MG63 (cell line): ENCODE data around the gene NFASC. TPM values are rescaled to one million over a fixed set of nuclear protein-coding genes. Genes with fewer than 3 reads are reported as not detected.

Source experiments
- DNase-seq: peaks from one replicate; pipeline ENCODE4 v3.0.0-alpha.2; 2020
- H3K27me3 ChIP-seq: fragments of 250-450 bp; sonication (Bioruptor Pico); 2 replicates; pipeline ENCODE4 v1.5.1; 2020; ENCODE audit warnings: mild to moderate bottlenecking, moderate library complexity
- H3K36me3 ChIP-seq: fragments of 250-450 bp; sonication (Bioruptor Pico); 2 replicates; pipeline ENCODE4 v1.5.1; 2020; ENCODE audit warnings: mild to moderate bottlenecking, moderate library complexity
- H3K4me3 ChIP-seq: fragments of 250-450 bp; sonication (Bioruptor Pico); 2 replicates; pipeline ENCODE4 v1.5.1; 2020; ENCODE audit warnings: mild to moderate bottlenecking, moderate library complexity
- H3K9me3 ChIP-seq: fragments of 250-450 bp; sonication (Bioruptor Pico); 2 replicates; pipeline ENCODE4 v1.5.1; 2020; ENCODE audit warnings: mild to moderate bottlenecking, moderate library complexity
- total RNA-seq: library from RNA; depleted of rRNA; stranded (reverse); fragments of >200 nt; shearing (Covaris generic); gene quantifications from 2 replicates; pipeline ENCODE4 v1.2.3, GENCODE V29; 2014; ENCODE audit warnings: low replicate concordance; rRNA removed

Gene NFASC
- total RNA-seq, 1 experiment from 2014 or later, result 21.7 TPM

DNA sequence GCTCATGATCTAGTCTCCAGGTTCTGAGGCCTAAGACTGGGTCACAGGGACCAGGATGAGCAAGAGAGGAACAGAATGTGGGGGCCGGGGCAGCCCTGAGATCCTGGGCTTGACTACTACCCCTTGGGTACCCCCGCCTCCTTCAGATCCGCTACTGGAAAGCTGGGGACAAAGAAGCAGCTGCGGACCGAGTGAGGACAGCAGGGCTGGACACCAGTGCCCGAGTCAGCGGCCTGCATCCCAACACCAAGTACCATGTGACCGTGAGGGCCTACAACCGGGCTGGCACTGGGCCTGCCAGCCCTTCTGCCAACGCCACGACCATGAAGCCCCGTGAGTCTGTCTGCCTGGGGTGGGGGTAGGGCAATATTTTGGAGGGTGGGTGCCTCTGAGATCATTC is 201.1 kb downstream of the NFASC start:
- Histone ChIP-seq H3K36me3 (no peaks in the 10 kb centered on the region), H3K27me3 (no peaks in the 10 kb centered on the region), H3K9me3 (no peaks in the 10 kb centered on the region), H3K4me3 (no peak overlapping the region)
- DNase-seq, result no peak

DNA sequence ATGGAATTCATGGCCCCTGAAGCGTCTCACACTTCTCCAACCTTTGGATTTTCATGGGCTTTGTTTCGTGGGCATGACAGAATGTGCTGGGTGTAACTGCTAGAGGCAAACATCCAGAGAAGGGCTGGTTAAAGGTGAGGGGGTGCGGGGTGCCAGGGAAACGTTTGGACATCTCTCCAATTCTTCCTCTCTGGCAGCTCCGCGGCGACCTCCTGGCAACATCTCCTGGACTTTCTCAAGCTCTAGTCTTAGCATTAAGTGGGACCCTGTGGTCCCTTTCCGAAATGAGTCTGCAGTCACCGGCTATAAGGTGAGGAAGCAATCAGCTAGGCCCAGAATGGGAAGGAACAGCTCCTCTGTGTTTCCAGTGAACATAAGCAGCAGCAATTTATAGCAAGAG is 201.6 kb downstream of the NFASC start:
- no peaks in the 10 kb centered on the region for H3K27me3 ChIP-seq
- H3K9me3 ChIP-seq, result no peaks in the 10 kb centered on the region

More for the DNA sequence above, 201.6 kb downstream of the NFASC start:
- no peak overlapping the region for H3K4me3 ChIP-seq
- no peaks in the 10 kb centered on the region for H3K36me3 ChIP-seq
- DNase-seq, result no peak

Other genes with a start within 250 kb of the NFASC start
- gene LRRN2, start 185.1 kb upstream of the NFASC start, total RNA-seq, result 1.6 and 3.4 TPM in 2 replicates
- not detected in 2 replicates for gene CNTN2, start 172.3 kb downstream of the NFASC start, total RNA-seq
- 1.6 and 5.1 TPM in 2 replicates for gene TMEM81, start 213.6 kb downstream of the NFASC start, total RNA-seq